GM12878 (cell line): ENCODE results near the gene HDHD2. TPM values are rescaled to one million over a fixed set of nuclear protein-coding genes. Genes with fewer than 3 reads are reported as not detected.

Source experiments
- ATAC-seq: fragments of 200-7000 bp; cut with Tn5 transposase; 3 replicates; pipeline ENCODE4 v1.9.1; 2020; ENCODE audit warnings: mild to moderate bottlenecking, moderate library complexity
- BruUV-seq: library from RNA; stranded (reverse); fragments of 400-500 nt; replicated peaks from 2 replicates; lab custom pipeline; 2021; lab: Mats Ljungman, UMichigan
- CTCF ChIA-PET: fragments of 300-600 bp; sonication (Branson Sonifier 250); formaldehyde crosslinking; extraction: SDS; loops from one replicate; lab custom pipeline; 2021; ENCODE audit warnings: inconsistent platforms; lab: Yijun Ruan, JAX
- POLR2A ChIA-PET: fragments of 350-600 bp; formaldehyde crosslinking; extraction: SDS; loops from one replicate; lab custom pipeline; 2021; ENCODE audit warnings: inconsistent platforms; lab: Charles Lee
- RAD21 ChIA-PET: fragments of 300-600 bp; sonication (Branson Sonifier 250); formaldehyde crosslinking; loops from one replicate; lab custom pipeline; 2023; ENCODE audit warnings: antibody characterized with exemption; ENCODE audit not compliant: unreplicated experiment; lab: Charles Lee
- SMC1A ChIA-PET: fragments of 300-600 bp; sonication (Branson Sonifier 250); formaldehyde crosslinking; loops from one replicate; lab custom pipeline; 2023; ENCODE audit not compliant: unreplicated experiment, uncharacterized antibody; lab: Charles Lee
- DNase-seq: peaks from one replicate; pipeline ENCODE4 v3.0.0-alpha.2; 2011; ENCODE audit warnings: low read depth, low spot score
- FAIRE-seq: peaks from 3 replicates; lab custom pipeline; 2011; peaks lifted over from hg19 to GRCh38; lab: Jason Lieb, UNC
- H2AFZ ChIP-seq: 2 replicates; pipeline ENCODE4 v1.6.0; 2011; ENCODE audit warnings: low read depth, low read length, control low read depth; ENCODE audit not compliant: control insufficient read depth
- H3K27ac ChIP-seq: 2 replicates; pipeline ENCODE4 v1.5.1; 2011; ENCODE audit warnings: control low read depth; ENCODE audit not compliant: control insufficient read depth, insufficient read depth
- H3K27me3 ChIP-seq, 2 experiments: replicated peaks in 1 of 2; 2 replicates each; pipeline versions ENCODE4 v1.6.0 to v1.6.1; 2011; ENCODE audit warnings: low read length in 1 of 2; ENCODE audit not compliant: control insufficient read depth in 2 of 2, insufficient read depth in 2 of 2
- H3K36me3 ChIP-seq, 2 experiments: 2 replicates each; pipeline ENCODE4 v1.5.1; 2011; ENCODE audit warnings: low read length in 1 of 2; ENCODE audit not compliant: control insufficient read depth in 2 of 2, insufficient read depth in 2 of 2
- H3K4me1 ChIP-seq: 2 replicates; pipeline ENCODE4 v1.6.1; 2011; ENCODE audit warnings: mild to moderate bottlenecking, low read length, moderate library complexity, mixed read lengths; ENCODE audit not compliant: control insufficient read depth, insufficient read depth
- H3K4me2 ChIP-seq: 2 replicates; pipeline ENCODE4 v1.6.0; 2011; ENCODE audit warnings: control low read depth; ENCODE audit not compliant: control insufficient read depth, insufficient read depth
- H3K4me3 ChIP-seq: fragments of 200-600 bp; sonication (generic); 2 replicates; pipeline ENCODE4 v1.5.1; 2016
- H3K79me2 ChIP-seq: 2 replicates; pipeline ENCODE4 v1.6.0; 2011; ENCODE audit warnings: low read length; ENCODE audit not compliant: control insufficient read depth, insufficient read depth
- H3K9ac ChIP-seq: 2 replicates; pipeline ENCODE4 v1.8.0; 2011; ENCODE audit warnings: low read length, control low read depth, mixed read lengths; ENCODE audit not compliant: control insufficient read depth, insufficient read depth
- H3K9me3 ChIP-seq: replicated peaks from 3 replicates; pipeline ENCODE4 v1.5.1; 2011; ENCODE audit warnings: mild to moderate bottlenecking, low read length; ENCODE audit not compliant: control insufficient read depth, insufficient read depth
- H4K20me1 ChIP-seq: 2 replicates; pipeline ENCODE4 v1.6.0; 2011; ENCODE audit not compliant: control insufficient read depth, insufficient read depth
- EZH2 ChIP-seq: IDR thresholded peaks from 2 replicates; pipeline ENCODE4 v1.6.1; 2012; ENCODE audit warnings: low read depth, mild to moderate bottlenecking, control low read depth, inconsistent platforms, low read length, borderline replicate concordance; ENCODE audit not compliant: control insufficient read depth
- IKZF2 ChIP-seq, 2 experiments: fragments of 450-650 bp; IDR thresholded peaks; 2 replicates each; pipeline ENCODE4 v1.6.1; 2017; ENCODE audit warnings: mild to moderate bottlenecking in 2 of 2, moderate library complexity in 2 of 2
- MAX ChIP-seq: IDR thresholded peaks from 2 replicates; pipeline ENCODE4 v1.6.1; 2012; ENCODE audit warnings: low read depth, low read length, improper control_type of control experiment
- MTA2 ChIP-seq: fragments of 450-650 bp; IDR thresholded peaks from 2 replicates; pipeline ENCODE4 v1.6.1; 2016; ENCODE audit warnings: low read depth, mild to moderate bottlenecking, moderate library complexity
- MTA3 ChIP-seq: IDR thresholded peaks from 2 replicates; pipeline ENCODE4 v1.6.1; 2012; ENCODE audit warnings: low read length, inconsistent platforms, borderline replicate concordance
- PKNOX1 ChIP-seq: fragments of 450-650 bp; IDR thresholded peaks from 2 replicates; pipeline ENCODE4 v1.6.1; 2016; ENCODE audit warnings: mild to moderate bottlenecking
- RCOR1 ChIP-seq: conservative IDR thresholded peaks from 2 replicates; pipeline ENCODE4 v1.6.1; 2012; ENCODE audit warnings: low read depth, low read length, improper control_type of control experiment
- ZBTB11 ChIP-seq: fragments of 450-650 bp; formaldehyde crosslinking; IDR thresholded peaks from 2 replicates; pipeline ENCODE4 v1.5.0; 2022; ENCODE audit warnings: mild to moderate bottlenecking, missing genetic modification characterization
- ZBTB40 ChIP-seq: fragments of 450-650 bp; IDR thresholded peaks from 2 replicates; pipeline ENCODE4 v1.6.1; 2016; ENCODE audit warnings: mild to moderate bottlenecking, moderate library complexity, borderline replicate concordance
- WGBS: methylation state at CpG from one replicate; pipeline ENCODE4 v1.1.6; 2016; ENCODE audit warnings: low lambda C conversion rate; ENCODE audit not compliant: insufficient replicate concordance, insufficient coverage; ENCODE audit errors: missing lambda C conversion rate; 5-methylcytosine and 5-hydroxymethylcytosine counted together
- in situ Hi-C: fragments of 300-500 bp; cut with MboI; formaldehyde crosslinking; loops from 9 replicates; pipeline ENCODE4 v1.14.3; 2018; ENCODE audit warnings: mixed read lengths
- intact Hi-C: fragments of 100-400 bp; cut with micrococcal nuclease; formaldehyde crosslinking; loops from one replicate; pipeline ENCODE4 v1.14.2; 2022; ENCODE audit not compliant: unreplicated experiment
- polyA plus RNA-seq, 11 experiments: library from polyadenylated mRNA; depleted of rRNA in 4 of 11; unstranded in 6 of 11; stranded (reverse) in 5 of 11; fragments of >200 nt; fragmentation: Nextera tagmentation in 4 of 11; fragmentation: Illumina TruSeq in 1 of 11; extraction: Ambion mirVana in 4 of 11; extraction: Trizol in 1 of 11; gene quantifications; 1 replicate in 1 of 11; 2 replicates in 10 of 11; pipeline versions ENCODE4 v1.2.1 to v1.2.3, GENCODE V29; 2011 to 2016; ENCODE audit warnings: inconsistent platforms in 2 of 11, missing spikeins in 2 of 11, low read depth in 1 of 11
- total RNA-seq, 4 experiments: library from RNA; depleted of rRNA in 3 of 4; stranded (reverse); fragments of >200 nt in 3 of 4; fragmentation: Illumina TruSeq in 1 of 4; extraction: Trizol in 1 of 4; gene quantifications; 2 replicates each; pipeline versions ENCODE4 v1.2.1 to v1.2.3, GENCODE V29; 2013 to 2021

Gene HDHD2
- total and polyA plus RNA-seq, 10 of the 15 experiments (the other 5 are each of a cell fraction or from before 2014, with no cell fraction given) = 4.6 to 29.1 (median 17.7) TPM

GRCh38 chr18:47191961-47192360, 41.7 kb upstream of the HDHD2 start (continued):
- TF ChIP-seq ZBTB40 (no peak), IKZF2 (IDR thresholded peaks at IDR 0.05) (no peak), MTA2 (no peak)

GRCh38 chr18:47187721-47188120, 37.4 kb upstream of the HDHD2 start:
- no peaks in the 10 kb centered on the region for H3K4me1 ChIP-seq
- ChIA-PET CTCF (interaction anchor here (0.9 kb wide), 1 partner anchor 138 kb away, joined by 3 read pairs; no protein-coding TSS in a partner anchor), SMC1A (interaction anchor here (1.4 to 1.7 kb wide), 2 partner anchors 15 to 38 kb away, joined by 3 to 4 read pairs; partner anchors contain the start of gene HDHD2), RAD21 (no interaction called here), POLR2A (no interaction called here)
- no peaks in the 10 kb centered on the region for H4K20me1 ChIP-seq
- no peak overlapping the region for H3K4me2 ChIP-seq
- H3K27me3 ChIP-seq = no peaks in the 10 kb centered on the region; a peak in 1 of 4 replicates
- 71% methylated on average over 7 of the region's 7 CpGs for WGBS
- in situ Hi-C loops = no loop called here
- ATAC-seq = no peak
- no peaks in the 10 kb centered on the region for H3K79me2 ChIP-seq
- no peak for DNase-seq
- H3K27ac ChIP-seq = no peak overlapping the region
- no peak overlapping the region for H3K4me3 ChIP-seq
- intact Hi-C loops = no loop called here
- H2AFZ ChIP-seq = no peak overlapping the region
- no peaks in the 10 kb centered on the region for H3K36me3 ChIP-seq
- no TSS peak for BruUV-seq
- FAIRE-seq = no peak
- no peak overlapping the region for H3K9ac ChIP-seq
- H3K9me3 ChIP-seq = peaks cover 8% of the 10 kb centered on the region; the same call in 2 of the 3 replicates
- TF ChIP-seq RCOR1 (no peak), EZH2 (no peak), ZBTB11 (CRISPR knock-in tag) (no peak), PKNOX1 (no peak), MAX (no peak), MTA3 (no peak)
